Activated CD8-positive, alpha-beta T cell treated with anti-CD3 and anti-CD28 coated beads for 36 hours (primary cell): Measurements from ENCODE around the gene RASA2. TPM values are rescaled to one million over a fixed set of nuclear protein-coding genes. Genes with fewer than 3 reads are reported as not detected.

Experiments used
- ATAC-seq: fragments of 200-7000 bp; cut with Tn5 transposase; one replicate; pipeline ENCODE4 v1.10.0; 2021; ENCODE audit warnings: mild to moderate bottlenecking, moderate library complexity
- CTCF ChIA-PET: fragments of 350-600 bp; sonication (Branson Sonifier 250); formaldehyde crosslinking; loops from one replicate; lab custom pipeline; 2021; ENCODE audit warnings: antibody characterized with exemption; lab: Charles Lee
- POLR2A ChIA-PET: fragments of 350-600 bp; sonication (Branson Sonifier 250); formaldehyde crosslinking; loops from one replicate; lab custom pipeline; 2021; ENCODE audit warnings: antibody characterized with exemption; lab: Charles Lee
- DNase-seq: peaks from one replicate; pipeline ENCODE4 v3.0.0-alpha.2; 2020
- H3K27ac Mint-ChIP-seq: one replicate; pipeline ENCODE4 v1.8.0; 2021; ENCODE audit warnings: mild to moderate bottlenecking, mixed read lengths
- H3K27me3 Mint-ChIP-seq: one replicate; pipeline ENCODE4 v1.8.0; 2021; ENCODE audit warnings: mixed read lengths
- H3K36me3 Mint-ChIP-seq: one replicate; pipeline ENCODE4 v1.8.0; 2021; ENCODE audit warnings: low read depth, mixed read lengths
- H3K4me1 Mint-ChIP-seq: one replicate; pipeline ENCODE4 v1.8.0; 2021; ENCODE audit warnings: low read depth, mixed read lengths
- H3K4me3 Mint-ChIP-seq: one replicate; pipeline ENCODE4 v1.8.0; 2021; ENCODE audit warnings: mild to moderate bottlenecking, moderate library complexity, mixed read lengths
- H3K9me3 Mint-ChIP-seq: one replicate; pipeline ENCODE4 v1.8.0; 2021; ENCODE audit warnings: mixed read lengths
- intact Hi-C: fragments of 100-400 bp; cut with micrococcal nuclease; formaldehyde crosslinking; loops from one replicate; pipeline ENCODE4 v1.10.0; 2022
- total RNA-seq, 2 experiments: library from RNA; stranded (reverse); gene quantifications; one replicate each; pipeline ENCODE4 v1.2.3, GENCODE V29; 2021
- TF ChIP-seq, protein P1 (sequence below): fragments of 200-600 bp; IDR thresholded peaks from one replicate; pipeline ENCODE4 v1.8.0; 2022; ENCODE audit warnings: antibody characterized with exemption, mild to moderate bottlenecking

The RASA2 gene
- total RNA-seq, 2 experiments from 2014 or later = 35.4 to 41.5 TPM

DNA sequence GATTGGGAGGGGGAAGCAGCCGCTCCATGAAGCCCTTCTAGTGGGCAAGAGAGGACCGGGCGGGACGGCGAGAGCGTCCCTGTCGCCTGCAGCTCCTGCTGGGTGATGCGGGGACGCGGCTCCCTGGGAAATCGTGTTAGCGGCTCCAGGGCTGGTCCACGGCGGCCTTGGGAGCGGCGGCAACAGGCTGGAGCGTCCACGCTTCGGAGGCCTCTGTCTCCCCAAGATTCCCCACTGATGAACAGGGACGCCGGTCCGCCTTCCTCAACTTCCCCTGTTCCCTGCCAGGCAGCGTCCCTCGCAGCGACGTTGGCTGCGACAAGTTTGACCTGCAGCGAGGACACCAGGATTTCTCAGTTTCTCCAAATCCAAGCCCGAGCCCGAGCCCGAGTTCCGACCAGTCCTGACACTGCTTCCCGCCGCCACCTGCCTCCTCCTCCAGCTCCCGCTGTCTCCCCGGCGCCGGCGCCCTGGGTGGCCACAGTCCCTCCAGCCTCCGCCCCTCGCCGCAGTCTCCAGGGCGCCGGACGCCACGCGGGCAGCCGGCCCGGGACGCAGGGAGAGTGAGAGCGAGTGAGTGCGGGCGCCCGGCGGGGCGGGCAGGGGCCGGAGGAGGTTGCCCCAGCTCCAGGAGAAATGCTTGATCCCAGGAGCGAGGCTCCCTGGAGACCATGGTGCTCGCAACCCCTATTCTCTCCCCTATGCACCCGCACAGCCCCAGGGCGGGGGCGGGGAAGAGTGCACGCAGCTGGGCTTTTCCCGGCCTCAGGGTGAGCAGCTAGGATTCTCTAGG is 173.2 kb downstream of the RASA2 start:
- no peaks in the 10 kb centered on the region for H3K9me3 Mint-ChIP-seq
- H3K4me1 Mint-ChIP-seq = peaks cover 5% of the 10 kb centered on the region
- no peak for DNase-seq
- no peaks in the 10 kb centered on the region for H3K36me3 Mint-ChIP-seq
- POLR2A ChIA-PET = interaction anchor here (0.7 kb wide), 1 partner anchor 307 kb away, joined by 4 read pairs; no protein-coding TSS in a partner anchor
- intact Hi-C loops = no loop called here
- TF ChIP-seq, protein P1, sequence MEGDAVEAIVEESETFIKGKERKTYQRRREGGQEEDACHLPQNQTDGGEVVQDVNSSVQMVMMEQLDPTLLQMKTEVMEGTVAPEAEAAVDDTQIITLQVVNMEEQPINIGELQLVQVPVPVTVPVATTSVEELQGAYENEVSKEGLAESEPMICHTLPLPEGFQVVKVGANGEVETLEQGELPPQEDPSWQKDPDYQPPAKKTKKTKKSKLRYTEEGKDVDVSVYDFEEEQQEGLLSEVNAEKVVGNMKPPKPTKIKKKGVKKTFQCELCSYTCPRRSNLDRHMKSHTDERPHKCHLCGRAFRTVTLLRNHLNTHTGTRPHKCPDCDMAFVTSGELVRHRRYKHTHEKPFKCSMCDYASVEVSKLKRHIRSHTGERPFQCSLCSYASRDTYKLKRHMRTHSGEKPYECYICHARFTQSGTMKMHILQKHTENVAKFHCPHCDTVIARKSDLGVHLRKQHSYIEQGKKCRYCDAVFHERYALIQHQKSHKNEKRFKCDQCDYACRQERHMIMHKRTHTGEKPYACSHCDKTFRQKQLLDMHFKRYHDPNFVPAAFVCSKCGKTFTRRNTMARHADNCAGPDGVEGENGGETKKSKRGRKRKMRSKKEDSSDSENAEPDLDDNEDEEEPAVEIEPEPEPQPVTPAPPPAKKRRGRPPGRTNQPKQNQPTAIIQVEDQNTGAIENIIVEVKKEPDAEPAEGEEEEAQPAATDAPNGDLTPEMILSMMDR = no peak
- H3K4me3 Mint-ChIP-seq = peak overlapping the region; percentile 55
- ATAC-seq = no peak
- peaks cover 48% of the 10 kb centered on the region for H3K27me3 Mint-ChIP-seq
- no peak overlapping the region for H3K27ac Mint-ChIP-seq
- CTCF ChIA-PET = no interaction called here

DNA sequence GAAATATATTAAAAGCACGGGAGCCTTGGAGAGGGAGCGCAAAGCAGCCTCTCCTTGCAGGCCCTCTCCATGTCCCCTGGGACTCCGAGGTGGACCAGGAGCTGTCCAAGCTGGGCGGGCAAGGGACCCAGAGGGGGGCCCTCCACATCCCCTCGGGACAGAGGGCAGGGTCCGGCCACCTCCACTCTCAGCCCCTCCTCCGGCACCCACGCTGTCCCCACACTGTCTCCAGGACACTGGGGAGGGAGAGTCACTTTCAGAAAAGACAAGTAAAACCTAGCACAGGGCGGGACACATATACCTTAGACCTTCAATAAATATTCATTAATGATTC is 173.8 kb downstream of the RASA2 start:
- no peaks in the 10 kb centered on the region for H3K9me3 Mint-ChIP-seq
- CTCF ChIA-PET = no interaction called here
- TF ChIP-seq, protein P1 = no peak
- intact Hi-C loops = no loop called here
- peaks cover 47% of the 10 kb centered on the region for H3K27me3 Mint-ChIP-seq
- no peak for ATAC-seq
- H3K27ac Mint-ChIP-seq = no peak overlapping the region
- H3K4me1 Mint-ChIP-seq = peaks cover 5% of the 10 kb centered on the region
- POLR2A ChIA-PET = interaction anchor here (0.7 kb wide), 1 partner anchor 307 kb away, joined by 4 read pairs; no protein-coding TSS in a partner anchor
- no peak overlapping the region for H3K4me3 Mint-ChIP-seq
- no peaks in the 10 kb centered on the region for H3K36me3 Mint-ChIP-seq
- DNase-seq = no peak

DNA sequence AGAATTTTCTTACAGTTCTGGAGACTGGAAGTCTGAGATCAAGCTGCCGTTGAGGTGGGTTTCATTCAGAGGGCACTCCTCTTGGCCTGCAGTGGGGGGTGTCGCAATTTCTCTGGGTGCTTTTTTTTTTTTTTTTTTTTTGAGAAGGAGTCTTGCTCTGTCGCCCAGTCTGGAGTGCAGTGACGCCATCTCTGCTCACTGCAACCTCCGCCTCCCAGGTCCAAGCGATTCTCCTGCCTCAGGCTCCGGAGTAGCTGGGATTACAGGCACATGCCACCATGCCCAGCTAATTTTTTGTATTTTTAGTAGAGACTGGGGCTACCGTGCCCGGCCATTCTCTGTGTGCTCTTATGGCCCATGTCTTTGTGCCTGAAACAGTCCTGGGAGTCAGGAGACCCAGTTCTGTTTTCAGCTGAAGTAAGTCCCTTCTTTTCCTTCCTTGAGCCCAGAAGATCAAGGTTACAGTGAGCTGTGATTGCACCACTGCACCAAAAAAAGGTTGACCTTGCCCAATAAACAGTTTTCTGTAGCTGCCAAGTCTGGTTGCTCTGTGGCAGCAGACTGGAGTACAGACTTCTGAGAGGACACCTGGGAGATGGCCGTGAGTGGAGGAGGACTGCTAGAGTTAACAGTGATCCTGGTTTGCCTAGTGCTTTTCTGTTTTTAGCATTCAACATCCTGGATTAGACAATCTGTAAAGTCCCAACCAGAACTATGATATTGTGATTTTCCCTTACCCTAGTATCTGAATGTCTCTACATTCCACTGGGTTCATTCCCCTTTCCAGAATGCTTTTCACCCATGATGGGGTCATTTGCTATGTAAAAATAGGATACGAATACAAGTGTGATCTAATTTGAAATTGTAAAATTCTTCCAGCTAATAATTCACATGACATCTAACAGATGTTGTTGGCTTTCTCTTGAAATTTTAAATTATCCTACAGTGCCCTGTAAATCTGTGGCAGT is 174.7 kb downstream of the RASA2 start:
- ChIA-PET CTCF (no interaction called here), POLR2A (no interaction called here)
- no peak for DNase-seq
- no peaks in the 10 kb centered on the region for H3K36me3 Mint-ChIP-seq
- peaks cover 47% of the 10 kb centered on the region for H3K27me3 Mint-ChIP-seq
- TF ChIP-seq, protein P1 = no peak
- peaks cover 5% of the 10 kb centered on the region for H3K4me1 Mint-ChIP-seq
- intact Hi-C loops = no loop called here
- H3K4me3 Mint-ChIP-seq = no peak overlapping the region
- H3K27ac Mint-ChIP-seq = no peak overlapping the region
- no peaks in the 10 kb centered on the region for H3K9me3 Mint-ChIP-seq
- ATAC-seq = no peak

DNA sequence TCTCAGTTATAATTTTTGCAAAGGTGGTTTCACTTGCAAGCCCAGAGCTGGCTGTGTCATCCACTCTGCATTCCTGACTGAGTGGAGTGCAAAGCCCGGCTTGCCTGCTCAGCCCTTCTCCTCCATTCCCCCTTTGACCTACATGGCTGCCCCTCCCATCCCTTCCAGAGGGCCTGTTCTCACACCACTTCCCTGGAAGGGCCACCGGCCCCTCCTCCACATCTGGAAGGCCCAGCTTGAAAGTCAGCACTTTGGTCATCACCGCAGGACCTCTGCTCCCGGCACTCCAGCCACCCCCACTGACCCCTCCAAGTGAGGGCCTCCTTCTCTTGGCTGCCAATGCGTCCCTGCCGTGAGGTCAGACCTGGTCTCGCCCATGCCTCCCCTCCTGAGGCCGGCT is 177.2 kb downstream of the RASA2 start:
- intact Hi-C loops = no loop called here
- Mint-ChIP-seq H3K27ac (no peak overlapping the region), H3K36me3 (peaks cover 2% of the 10 kb centered on the region), H3K4me1 (peaks cover 5% of the 10 kb centered on the region), H3K9me3 (peaks cover 2% of the 10 kb centered on the region), H3K4me3 (no peak overlapping the region), H3K27me3 (peaks cover 29% of the 10 kb centered on the region)
- POLR2A ChIA-PET = no interaction called here
- DNase-seq (no peak), ATAC-seq (no peak)
- TF ChIP-seq, protein P1 = no peak
- CTCF ChIA-PET = no interaction called here

Other genes starting within 250 kb of the RASA2 start
- 10 to 100 TPM; 20.4 to 21.2 TPM for gene ZBTB38, start 118.5 kb upstream of the RASA2 start, total RNA-seq